SK-N-SH (cell line): ENCODE measurements around the gene CACNA2D3. TPM values are rescaled to one million over a fixed set of nuclear protein-coding genes. Genes with fewer than 3 reads are reported as not detected.
A peak's percentile ranks its signal among the peaks of the same experiment; 100 is the strongest.

Source experiments
- CTCF ChIA-PET: fragments of 300-600, 350-600 bp; formaldehyde crosslinking; extraction: SDS; loops from one replicate; lab custom pipeline; 2021; lab: Yijun Ruan, JAX
- POLR2A ChIA-PET: fragments of 350-600 bp; sonication (Branson Sonifier 250); formaldehyde crosslinking; extraction: SDS; loops from one replicate; lab custom pipeline; 2020; ENCODE audit warnings: antibody characterized with exemption, inconsistent platforms; lab: Yijun Ruan, JAX
- DNase-seq: peaks from one replicate; pipeline ENCODE4 v3.0.0; 2012
- H2AFZ ChIP-seq: fragments of 200-600 bp; sonication (generic); 2 replicates; pipeline ENCODE4 v1.8.1; 2016; ENCODE audit warnings: antibody characterized with exemption, mild to moderate bottlenecking, low read depth
- H3F3A ChIP-seq: fragments of 200-600 bp; sonication (generic); replicated peaks from 2 replicates; pipeline ENCODE3; 2016; ENCODE audit warnings: antibody characterized with exemption, mild to moderate bottlenecking; ENCODE audit not compliant: insufficient read depth
- H3K27ac ChIP-seq, 2 experiments: fragments of 200-500 bp in 1 of 2; fragments of 200-600 bp in 1 of 2; sonication (Bioruptor generic) in 1 of 2; sonication (generic), shearing (Covaris generic) in 1 of 2; 2 replicates each; pipeline versions ENCODE4 v1.5.1 to v1.6.1; 2014 to 2016; ENCODE audit warnings: low read depth in 2 of 2, inconsistent platforms in 1 of 2, low read length in 1 of 2, mild to moderate bottlenecking in 1 of 2, mixed read lengths in 1 of 2
- H3K27me3 ChIP-seq: fragments of 200-600 bp; sonication (generic), shearing (Covaris generic); 2 replicates; pipeline ENCODE4 v1.6.1; 2016; ENCODE audit warnings: mixed run types; ENCODE audit not compliant: insufficient read depth
- H3K36me3 ChIP-seq, 2 experiments: fragments of 200-500 bp in 1 of 2; fragments of 200-600 bp in 1 of 2; sonication (Bioruptor generic) in 1 of 2; sonication (generic) in 1 of 2; replicated peaks in 1 of 2; 2 replicates each; pipeline versions ENCODE3 to v1.5.1; 2014 to 2016; ENCODE audit warnings: low read length in 1 of 2, mild to moderate bottlenecking in 1 of 2; ENCODE audit not compliant: insufficient read depth in 2 of 2, control insufficient read depth in 1 of 2
- H3K4me1 ChIP-seq, 2 experiments: fragments of 200-500 bp in 1 of 2; fragments of 200-600 bp in 1 of 2; sonication (Bioruptor generic) in 1 of 2; sonication (generic), shearing (Covaris generic) in 1 of 2; 2 replicates each; pipeline versions ENCODE4 v1.5.1 to v1.6.1; 2014 to 2016; ENCODE audit warnings: low read depth in 1 of 2, low read length in 1 of 2, mixed run types in 1 of 2; ENCODE audit not compliant: insufficient read depth in 2 of 2, control insufficient read depth in 1 of 2
- H3K4me2 ChIP-seq: fragments of 200-600 bp; sonication (generic), shearing (Covaris generic); 2 replicates; pipeline ENCODE4 v1.6.1; 2017; ENCODE audit warnings: mixed run types
- H3K4me3 ChIP-seq, 2 experiments: fragments of 200-500 bp in 1 of 2; fragments of 200-600 bp in 1 of 2; sonication (Bioruptor generic) in 1 of 2; sonication (generic), shearing (Covaris generic) in 1 of 2; 2 replicates each; pipeline versions ENCODE4 v1.5.1 to v1.8.1; 2014 to 2016; ENCODE audit warnings: low read depth in 2 of 2, inconsistent platforms in 1 of 2, low read length in 1 of 2, mild to moderate bottlenecking in 1 of 2, mixed read lengths in 1 of 2, moderate library complexity in 1 of 2
- H3K79me2 ChIP-seq: fragments of 200-600 bp; sonication (generic); 2 replicates; pipeline ENCODE4 v1.8.1; 2017; ENCODE audit warnings: mild to moderate bottlenecking; ENCODE audit not compliant: insufficient read depth
- H3K9ac ChIP-seq: fragments of 200-600 bp; sonication (generic); 2 replicates; pipeline ENCODE4 v1.6.1; 2017; ENCODE audit warnings: mixed run types
- H3K9me2 ChIP-seq: fragments of 200-600 bp; sonication (generic); 2 replicates; pipeline ENCODE4 v1.6.1; 2017; ENCODE audit warnings: mixed run types
- H3K9me3 ChIP-seq: fragments of 200-600 bp; sonication (generic); 2 replicates; pipeline ENCODE4 v1.6.1; 2017; ENCODE audit warnings: mixed run types, mild to moderate bottlenecking, moderate library complexity
- H4K20me1 ChIP-seq: fragments of 200-600 bp; sonication (generic); 2 replicates; pipeline ENCODE4 v1.6.1; 2017; ENCODE audit warnings: mild to moderate bottlenecking, mixed run types; ENCODE audit not compliant: insufficient read depth
- CHD2 ChIP-seq: fragments of 150-350 bp; IDR thresholded peaks from 2 replicates; pipeline ENCODE4 v1.6.1; 2018; ENCODE audit warnings: low read length; ENCODE audit not compliant: partially characterized antibody
- ELF1 ChIP-seq: IDR thresholded peaks from 2 replicates; pipeline ENCODE4 v1.4.0; 2012
- EZH2phosphoT487 ChIP-seq: fragments of 200-600 bp; sonication (generic); IDR thresholded peaks from 2 replicates; pipeline ENCODE4 v1.6.1; 2017; ENCODE audit warnings: low read depth, mixed run types, mild to moderate bottlenecking, antibody characterized with exemption, moderate library complexity, borderline replicate concordance
- FOSL2 ChIP-seq: IDR thresholded peaks from 2 replicates; pipeline ENCODE4 v1.4.0; 2012; ENCODE audit warnings: low read depth, mild to moderate bottlenecking, moderate library complexity, borderline replicate concordance
- FOXJ3 ChIP-seq: sonication (generic); formaldehyde crosslinking; IDR thresholded peaks from 2 replicates; pipeline ENCODE4 v1.5.1; 2020; ENCODE audit warnings: mild to moderate bottlenecking, missing genetic modification reagents
- IRF3 ChIP-seq: fragments of 150-350 bp; IDR thresholded peaks from 2 replicates; pipeline ENCODE4 v1.6.1; 2016; ENCODE audit warnings: mild to moderate bottlenecking, low read depth, low read length
- MAX ChIP-seq: IDR thresholded peaks from 2 replicates; pipeline ENCODE4 v1.4.0; 2012; ENCODE audit warnings: low read depth
- MXI1 ChIP-seq: IDR thresholded peaks from 2 replicates; pipeline ENCODE4 v1.6.1; 2012; ENCODE audit warnings: mild to moderate bottlenecking, low read depth, low read length, improper control_type of control experiment
- NRF1 ChIP-seq: IDR thresholded peaks from 2 replicates; pipeline ENCODE4 v1.6.1; 2012; ENCODE audit warnings: low read depth, mild to moderate bottlenecking, low read length
- REST ChIP-seq: IDR thresholded peaks from 2 replicates; pipeline ENCODE4 v1.6.1; 2012; ENCODE audit warnings: mild to moderate bottlenecking, low read depth, low read length, moderate library complexity
- RXRA ChIP-seq: IDR thresholded peaks from 2 replicates; pipeline ENCODE4 v1.4.0; 2012; ENCODE audit warnings: low read depth, mild to moderate bottlenecking, borderline replicate concordance
- SIN3A ChIP-seq: IDR thresholded peaks from 2 replicates; pipeline ENCODE4 v1.6.1; 2012; ENCODE audit warnings: low read depth, mild to moderate bottlenecking, low read length, moderate library complexity, borderline replicate concordance
- SMC3 ChIP-seq: IDR thresholded peaks from 2 replicates; pipeline ENCODE4 v1.6.1; 2012; ENCODE audit warnings: low read depth, low read length, improper control_type of control experiment
- TAF1 ChIP-seq: IDR thresholded peaks from 2 replicates; pipeline ENCODE4 v1.6.1; 2012; ENCODE audit warnings: low read depth, mild to moderate bottlenecking, low read length, moderate library complexity, borderline replicate concordance
- TCF12 ChIP-seq: IDR thresholded peaks from 2 replicates; pipeline ENCODE4 v1.4.0; 2012
- TEAD4 ChIP-seq: IDR thresholded peaks from 2 replicates; pipeline ENCODE4 v1.4.0; 2012; ENCODE audit warnings: mild to moderate bottlenecking, borderline replicate concordance; ENCODE audit not compliant: insufficient read depth
- USF1 ChIP-seq: IDR thresholded peaks from 2 replicates; pipeline ENCODE4 v1.4.0; 2012; ENCODE audit warnings: low read depth, borderline replicate concordance
- USF2 ChIP-seq: fragments of 150-350 bp; IDR thresholded peaks from 2 replicates; pipeline ENCODE4 v1.6.1; 2017; ENCODE audit warnings: antibody characterized with exemption, low read length, low read depth, borderline replicate concordance
- YY1 ChIP-seq: IDR thresholded peaks from 2 replicates; pipeline ENCODE4 v1.4.0; 2012; ENCODE audit warnings: low read depth, mild to moderate bottlenecking
- WGBS: methylation state at CpG from one replicate; pipeline ENCODE4 v1.1.6; 2017; ENCODE audit warnings: low lambda C conversion rate; 5-methylcytosine and 5-hydroxymethylcytosine counted together
- polyA plus RNA-seq, 3 experiments: library from polyadenylated mRNA; depleted of rRNA; stranded (reverse); fragments of >200 nt; gene quantifications; 2 replicates each; pipeline ENCODE4 v1.2.3, GENCODE V29; 2012

Gene CACNA2D3
- polyA plus RNA-seq, 1 of the 3 experiments (the other 2 are of a cell fraction): 0.15 TPM

- no peak overlapping the region for H3K4me2 ChIP-seq
- H3F3A ChIP-seq: no peaks in the 10 kb centered on the region
- H3K79me2 ChIP-seq: no peaks in the 10 kb centered on the region
- peak overlapping the region in 1 of 2 experiments; percentile 60; a peak in 1 of 4 replicates for H3K27ac ChIP-seq
- no peak for DNase-seq
- H4K20me1 ChIP-seq: no peaks in the 10 kb centered on the region
- CTCF ChIA-PET: interaction anchor here (0.8 to 0.9 kb wide), 2 partner anchors 21 to 95 kb away, joined by 3 read pairs; no protein-coding TSS in a partner anchor
- H2AFZ ChIP-seq: 0 out of 2 replicates have a peak overlapping the region, but pooled peaks have one; percentile 42
- peaks cover 9 to 29% of the 10 kb centered on the region in 2 experiments; a peak in 3 of 4 replicates for H3K4me1 ChIP-seq
- H3K27me3 ChIP-seq: no peaks in the 10 kb centered on the region
- peak overlapping the region; percentile 13; the same call in 1 of the 2 replicates for H3K9ac ChIP-seq
- POLR2A ChIA-PET: no interaction called here
- H3K9me2 ChIP-seq: no peaks in the 10 kb centered on the region
- H3K9me3 ChIP-seq: no peaks in the 10 kb centered on the region
- H3K4me3 ChIP-seq: no peak overlapping the region
- no peaks in the 10 kb centered on the region for H3K36me3 ChIP-seq
- WGBS: 85% methylated on average over 7 of the region's 7 CpGs
- TF ChIP-seq TAF1: no peak
- no peak for TF ChIP-seq USF2
- no peak for TF ChIP-seq REST
- no peak for TF ChIP-seq TEAD4
- no peak for TF ChIP-seq RXRA
- TF ChIP-seq FOXJ3 (CRISPR knock-in tag): no peak
- no peak for TF ChIP-seq IRF3
- TF ChIP-seq NRF1: no peak
- no peak for TF ChIP-seq SMC3
- no peak for TF ChIP-seq ELF1
- TF ChIP-seq FOSL2: no peak
- no peak for TF ChIP-seq CHD2
- TF ChIP-seq USF1: no peak
- TF ChIP-seq EZH2phosphoT487: no peak
- no peak for TF ChIP-seq YY1
- no peak for TF ChIP-seq TCF12
- no peak for TF ChIP-seq MXI1
- TF ChIP-seq MAX: no peak
- TF ChIP-seq SIN3A: no peak
Observed at GRCh38 chr3:54950391-54951003, 828.1 kb downstream of the CACNA2D3 start.
